Muscle of back (tissue), 11 donors: ENCODE results near the gene BRD9. TPM values are rescaled to one million over a fixed set of nuclear protein-coding genes. Genes with fewer than 3 reads are reported as not detected.
"Not testable (repeated sequence)": the region's sequence is repeated elsewhere in the genome, so short reads cannot be mapped to it uniquely, and the experiment has no call there.

Source experiments
- DNase-seq, 3 donors: peaks; one replicate each; pipeline versions ENCODE4 v3.0.0 to v3.0.0-alpha.2; 2013
- polyA plus RNA-seq, 10 donors: library from polyadenylated mRNA; unstranded; fragments of 120-200 nt; gene quantifications; one replicate each; pipeline ENCODE4 v1.2.1, GENCODE V29; 2013; ENCODE audit not compliant: insufficient read length in 10 of 10

The BRD9 gene
- polyA plus RNA-seq, 10 donors, result 22.5 to 34.4 (median 27.5) TPM

GRCh38 chr5:860506-861150 lies 32.0 kb downstream of the BRD9 start:
- DNase-seq, result no peak

DNA sequence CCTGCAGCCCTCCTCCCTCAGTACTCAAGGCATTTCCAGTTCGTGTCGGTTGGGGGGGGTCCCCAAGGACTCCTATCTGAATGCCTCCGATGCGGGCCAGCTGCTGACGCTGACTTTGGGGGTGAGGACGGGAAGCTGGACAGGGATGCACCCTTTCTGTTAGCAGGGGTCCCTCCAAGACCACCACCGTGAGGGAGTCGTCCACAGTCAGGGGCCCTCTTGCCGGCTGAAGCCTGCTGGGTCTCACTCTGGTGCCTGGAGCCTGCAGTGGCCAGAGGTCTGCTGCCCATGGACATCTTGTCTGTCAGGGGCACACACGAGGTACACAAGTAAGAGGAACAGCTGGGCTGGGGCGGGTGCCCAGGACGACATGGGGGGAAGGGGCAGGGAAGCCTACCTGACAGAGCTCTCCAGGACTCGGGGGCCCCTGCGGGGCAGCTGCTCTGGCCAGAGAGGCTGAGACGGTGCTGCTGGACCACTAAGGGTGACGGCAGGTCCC lies 32.8 kb downstream of the BRD9 start:
- no peak for DNase-seq

GRCh38 chr5:859391-859790 lies 33.2 kb downstream of the BRD9 start:
- peak in 1 of 3 donors; percentile 16 for DNase-seq

GRCh38 chr5:858726-859125 lies 33.9 kb downstream of the BRD9 start:
- DNase-seq, result no peak

GRCh38 chr5:856531-857425 lies 35.8 kb downstream of the BRD9 start:
- no peak for DNase-seq

DNA sequence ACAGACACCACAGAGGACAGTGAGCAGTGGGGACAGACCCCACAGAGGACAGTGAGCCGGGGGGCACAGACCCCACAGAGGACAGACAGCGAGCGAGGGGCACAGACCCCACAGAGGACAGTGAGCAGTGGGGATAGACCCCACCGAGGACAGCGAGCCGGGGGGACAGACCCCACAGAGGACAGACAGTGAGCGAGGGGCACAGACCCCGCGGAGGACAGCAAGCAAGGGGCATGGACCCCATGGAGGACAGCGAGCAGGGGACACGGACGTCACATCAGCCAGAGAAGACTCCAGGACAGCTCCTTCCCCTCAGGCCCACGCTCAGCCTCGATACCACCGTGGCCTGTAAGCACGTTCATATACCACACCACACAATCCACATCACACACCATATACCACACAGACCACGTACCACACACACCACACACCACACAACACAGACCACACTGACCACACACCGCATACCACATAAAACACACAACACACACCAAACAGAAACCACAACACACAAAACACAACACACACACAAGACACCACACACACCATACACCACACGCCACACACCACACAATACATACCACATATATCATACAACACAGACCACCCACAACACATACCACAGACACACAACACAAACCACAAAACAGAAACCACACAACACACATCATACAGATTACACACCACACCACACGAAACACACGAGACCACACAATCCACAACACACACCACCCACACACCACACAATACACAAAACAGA lies 36.6 kb downstream of the BRD9 start:
- DNase-seq, result no peak

- DNase-seq, result no peak
Measured at GRCh38 chr5:854966-855743, 37.4 kb downstream of the BRD9 start.

DNA sequence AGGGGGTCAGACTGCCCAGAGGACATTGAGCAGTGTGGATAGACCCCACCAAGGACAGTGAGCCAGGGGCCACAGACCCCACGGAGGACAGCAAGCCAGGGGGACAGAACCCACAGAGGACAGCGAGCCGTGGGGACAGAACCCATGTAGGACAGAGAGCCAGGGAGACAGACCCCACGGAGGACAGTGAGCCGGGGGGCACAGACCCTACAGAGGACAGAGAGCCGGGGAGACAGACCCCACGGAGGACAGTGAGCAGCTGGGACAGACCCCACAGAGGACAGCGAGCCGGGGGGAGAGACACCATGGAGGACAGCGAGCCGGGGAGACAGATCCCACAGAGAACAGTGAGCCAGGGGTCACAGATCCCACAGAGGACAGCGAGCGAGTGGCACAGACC lies 38.4 kb downstream of the BRD9 start:
- no peak for DNase-seq

DNA sequence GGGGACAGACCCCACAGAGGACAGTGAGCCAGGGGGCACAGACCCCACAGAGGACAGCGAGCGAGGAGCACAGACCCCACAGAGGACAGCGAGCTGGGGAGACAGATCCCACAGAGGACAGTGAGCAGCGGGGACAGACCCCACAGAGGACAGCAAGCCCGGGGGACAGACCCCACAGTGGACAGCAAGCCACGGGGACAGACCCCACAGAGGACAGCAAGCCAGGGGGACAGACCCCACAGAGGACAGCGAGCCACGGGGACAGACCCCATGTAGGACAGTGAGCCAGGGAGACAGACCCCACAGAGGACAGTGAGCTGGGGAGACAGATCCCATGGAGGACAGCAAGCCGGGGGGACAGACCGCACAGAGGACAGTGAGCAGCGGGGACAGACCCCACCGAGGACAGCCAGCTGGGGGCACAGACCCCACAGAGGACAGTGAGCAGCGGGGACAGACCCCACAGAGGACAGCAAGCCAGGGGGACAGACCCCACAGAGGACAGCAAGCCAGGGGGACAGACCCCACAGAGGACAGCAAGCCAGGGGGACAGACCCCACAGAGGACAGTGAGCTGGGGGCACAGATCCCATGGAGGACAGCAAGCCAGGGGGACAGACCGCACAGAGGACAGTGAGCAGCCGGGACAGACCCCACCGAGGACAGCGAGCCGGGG lies 39.0 kb downstream of the BRD9 start:
- DNase-seq, result not testable (repeated sequence)

GRCh38 chr5:852431-853401 lies 39.9 kb downstream of the BRD9 start:
- DNase-seq, result no peak

DNA sequence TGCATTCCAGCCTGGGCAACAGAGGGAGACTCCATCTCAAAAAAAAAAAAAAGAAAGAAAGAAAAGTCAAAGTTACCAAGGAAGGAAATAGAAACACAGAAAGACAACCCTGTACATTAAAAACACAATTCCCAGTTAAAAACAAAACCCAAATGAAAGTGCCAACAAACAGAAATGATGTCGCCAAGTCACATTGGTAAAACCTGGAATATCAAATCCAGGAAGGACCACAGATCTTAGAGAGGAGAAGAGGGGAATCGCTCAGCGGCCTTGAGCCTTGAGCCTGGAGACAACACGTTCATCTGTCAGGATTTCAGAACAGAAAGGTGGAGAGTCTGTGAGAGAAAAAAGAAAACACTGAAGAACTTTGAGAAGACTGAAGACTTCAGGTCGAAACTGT lies 40.6 kb downstream of the BRD9 start:
- DNase-seq, result no peak

GRCh38 chr5:851553-851952 lies 41.0 kb downstream of the BRD9 start:
- DNase-seq, result no peak

DNA sequence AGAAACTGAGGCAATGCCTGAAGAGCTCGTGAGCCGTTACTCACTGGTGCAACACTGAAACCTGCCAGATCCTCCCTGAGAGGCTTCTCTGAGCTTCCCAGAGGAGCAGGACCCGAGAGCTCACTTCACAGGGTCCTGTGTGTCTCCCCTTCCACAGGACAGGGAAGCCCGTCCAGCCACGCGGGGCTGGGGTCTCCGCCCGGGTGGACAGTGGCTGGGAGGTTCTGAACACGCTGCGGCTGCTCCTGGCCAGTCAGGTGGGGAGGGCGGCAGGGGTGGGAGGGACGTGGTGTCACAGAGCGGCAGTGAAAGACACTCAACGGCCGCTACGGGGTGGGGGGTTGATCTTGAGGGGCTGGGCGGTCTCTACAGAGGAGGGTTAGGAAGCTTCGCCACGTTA lies 41.5 kb downstream of the BRD9 start:
- no peak for DNase-seq

GRCh38 chr5:850511-851006 lies 42.0 kb downstream of the BRD9 start, which contains the start of gene ZDHHC11:
Gene ZDHHC11, minus strand, starts transcription at chr5:850986. Its CDS starts 384 bp downstream, at chr5:850602.
- no peak for DNase-seq

GRCh38 chr5:849651-850301 lies 42.8 kb downstream of the BRD9 start:
- peak; percentile 7 to 77 (median 68) for DNase-seq

DNA sequence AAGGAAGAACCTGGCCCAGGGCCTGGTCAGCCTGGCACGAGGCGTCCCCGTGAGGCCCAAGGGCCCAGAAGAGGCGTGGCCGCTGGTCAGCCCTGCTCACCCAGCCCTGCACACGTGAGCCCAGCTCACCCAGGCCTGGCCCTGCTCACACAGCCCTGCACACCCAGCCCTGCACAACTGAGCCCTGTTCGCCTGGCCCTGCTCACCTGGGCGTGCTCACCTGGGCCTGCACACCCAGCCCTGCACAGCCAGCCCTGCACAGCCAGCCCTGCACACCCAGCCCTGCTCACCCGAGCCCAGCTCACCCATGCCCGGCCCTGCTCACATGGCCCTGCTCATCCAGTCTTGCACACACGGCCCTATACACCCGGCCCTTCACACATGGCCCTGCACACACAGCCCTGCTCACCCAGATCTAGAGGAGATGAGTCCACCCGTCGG lies 43.9 kb downstream of the BRD9 start:
- peak in 1 of 3 donors; percentile 1 for DNase-seq

GRCh38 chr5:847736-848135 lies 44.9 kb downstream of the BRD9 start:
- not testable (repeated sequence) for DNase-seq

- DNase-seq, result not testable (repeated sequence)
Measured at GRCh38 chr5:847212-847611, 45.4 kb downstream of the BRD9 start.
